Mesenchymal stem cell (in vitro differentiated cells and primary cell): ENCODE results near the gene ANKRD6.
"Not testable (repeated sequence)": the region's sequence is repeated elsewhere in the genome, so short reads cannot be mapped to it uniquely, and the experiment has no call there.

Source experiments
- DNase-seq: peaks from one replicate; pipeline ENCODE4 v3.0.0-alpha.2; 2013
- H2AFZ ChIP-seq: one replicate; pipeline ENCODE4 v1.6.1; 2013; ENCODE audit warnings: low read depth, mild to moderate bottlenecking, control low read depth, inconsistent platforms, low read length, moderate library complexity
- H2AK5ac ChIP-seq: 2 replicates; pipeline ENCODE4 v1.6.1; 2013; ENCODE audit warnings: low read length, moderate library complexity, mild to moderate bottlenecking, inconsistent platforms; ENCODE audit not compliant: severe bottlenecking
- H2BK120ac ChIP-seq: one replicate; pipeline ENCODE4 v1.6.1; 2013; ENCODE audit warnings: low read depth, mild to moderate bottlenecking, inconsistent platforms, low read length, moderate library complexity
- H2BK12ac ChIP-seq, 2 experiments: one replicate each; pipeline ENCODE4 v1.6.1; 2013; ENCODE audit warnings: inconsistent platforms in 2 of 2, low read length in 2 of 2, mild to moderate bottlenecking in 2 of 2, moderate library complexity in 2 of 2, control low read depth in 1 of 2
- H2BK15ac ChIP-seq: one replicate; pipeline ENCODE4 v1.6.1; 2013; ENCODE audit warnings: mild to moderate bottlenecking, low read depth, inconsistent platforms; ENCODE audit not compliant: poor library complexity, severe bottlenecking
- H2BK5ac ChIP-seq: 2 replicates; pipeline ENCODE4 v1.6.1; 2013; ENCODE audit warnings: low read depth, mild to moderate bottlenecking, low read length, control low read depth, inconsistent platforms; ENCODE audit not compliant: poor library complexity, severe bottlenecking
- H3K14ac ChIP-seq, 2 experiments: one replicate each; pipeline ENCODE4 v1.6.1; 2013; ENCODE audit warnings: inconsistent platforms in 2 of 2, low read length in 2 of 2, control low read depth in 1 of 2, mild to moderate bottlenecking in 1 of 2, moderate library complexity in 1 of 2
- H3K18ac ChIP-seq, 2 experiments: one replicate each; pipeline ENCODE4 v1.6.1; 2013; ENCODE audit warnings: inconsistent platforms in 2 of 2, low read length in 2 of 2, control low read depth in 1 of 2, low read depth in 1 of 2, mild to moderate bottlenecking in 1 of 2
- H3K23ac ChIP-seq, 2 experiments: one replicate each; pipeline ENCODE4 v1.6.1; 2013; ENCODE audit warnings: inconsistent platforms in 2 of 2, low read length in 2 of 2, mild to moderate bottlenecking in 2 of 2, moderate library complexity in 2 of 2, control low read depth in 1 of 2
- H3K27ac ChIP-seq: 2 replicates; pipeline ENCODE4 v1.5.1; 2013; ENCODE audit warnings: mild to moderate bottlenecking, moderate library complexity, low read length, control low read depth, inconsistent platforms; ENCODE audit not compliant: poor library complexity, severe bottlenecking
- H3K27me3 ChIP-seq, 2 experiments: 2 replicates each; pipeline versions ENCODE4 v1.6.1 to v1.7.0; 2013; ENCODE audit warnings: low read length in 2 of 2, mild to moderate bottlenecking in 2 of 2, moderate library complexity in 2 of 2, control low read depth in 1 of 2, inconsistent platforms in 1 of 2; ENCODE audit not compliant: control insufficient read depth in 1 of 2, insufficient read depth in 1 of 2
- H3K36me3 ChIP-seq, 2 experiments: 2 replicates each; pipeline versions ENCODE4 v1.6.1 to v1.7.0; 2013; ENCODE audit warnings: low read length in 2 of 2, control low read depth in 1 of 2, inconsistent platforms in 1 of 2, low read depth in 1 of 2, mild to moderate bottlenecking in 1 of 2; ENCODE audit not compliant: insufficient read depth in 2 of 2, control insufficient read depth in 1 of 2
- H3K4ac ChIP-seq, 2 experiments: one replicate each; pipeline ENCODE4 v1.6.1; 2013; ENCODE audit warnings: inconsistent platforms in 2 of 2, low read length in 2 of 2, mild to moderate bottlenecking in 2 of 2, moderate library complexity in 2 of 2, control low read depth in 1 of 2, low read depth in 1 of 2
- H3K4me1 ChIP-seq: 2 replicates; pipeline ENCODE4 v1.6.1; 2013; ENCODE audit warnings: low read depth, low read length, control low read depth; ENCODE audit not compliant: control insufficient read depth, insufficient read depth
- H3K4me2 ChIP-seq: 2 replicates; pipeline ENCODE4 v1.6.1; 2013; ENCODE audit warnings: low read length, mild to moderate bottlenecking, inconsistent platforms; ENCODE audit not compliant: poor library complexity, severe bottlenecking
- H3K4me3 ChIP-seq, 2 experiments: 2 replicates each; pipeline versions ENCODE4 v1.5.1 to v1.7.0; 2013; ENCODE audit warnings: low read length in 2 of 2, mild to moderate bottlenecking in 2 of 2, control low read depth in 1 of 2, low read depth in 1 of 2; ENCODE audit not compliant: insufficient read depth in 1 of 2
- H3K79me1 ChIP-seq: replicated peaks from 2 replicates; pipeline ENCODE4 v1.6.1; 2013; ENCODE audit warnings: mild to moderate bottlenecking, control low read depth, low read length, inconsistent platforms; ENCODE audit not compliant: poor library complexity, severe bottlenecking
- H3K9ac ChIP-seq: 2 replicates; pipeline ENCODE4 v1.7.0; 2013; ENCODE audit warnings: mild to moderate bottlenecking, low read length, moderate library complexity
- H3K9me3 ChIP-seq: 2 replicates; pipeline ENCODE4 v1.7.0; 2013; ENCODE audit warnings: mild to moderate bottlenecking, low read length; ENCODE audit not compliant: control insufficient read depth
- H4K8ac ChIP-seq: one replicate; pipeline ENCODE4 v1.6.1; 2013; ENCODE audit warnings: inconsistent platforms, mild to moderate bottlenecking, low read length, moderate library complexity
- H4K91ac ChIP-seq: one replicate; pipeline ENCODE4 v1.6.1; 2013; ENCODE audit warnings: mild to moderate bottlenecking, low read length, inconsistent platforms
- WGBS: methylation state at CpG from one replicate; pipeline ENCODE4 v1.1.7; 2013; ENCODE audit warnings: mixed read lengths; 5-methylcytosine and 5-hydroxymethylcytosine counted together

The ANKRD6 gene

GRCh38 chr6:89630488-89630887, 197.5 kb downstream of the ANKRD6 start:
- H3K9me3 ChIP-seq, result no peaks in the 10 kb centered on the region
- DNase-seq, result no peak
- no peak overlapping the region for H3K23ac ChIP-seq
- no peak overlapping the region for H3K4ac ChIP-seq
- no peak overlapping the region for H3K18ac ChIP-seq
- H2BK12ac ChIP-seq, result no peak overlapping the region
- peaks cover 9 to 37% of the 10 kb centered on the region in 2 experiments for H3K36me3 ChIP-seq
- no peak overlapping the region for H2BK5ac ChIP-seq
- H3K9ac ChIP-seq, result no peak overlapping the region
- H2BK15ac ChIP-seq, result no peak overlapping the region
- no peak overlapping the region for H3K4me3 ChIP-seq
- no peak overlapping the region for H2AK5ac ChIP-seq
- no peak overlapping the region for H2BK120ac ChIP-seq
- no peaks in the 10 kb centered on the region for H3K27me3 ChIP-seq
- H3K27ac ChIP-seq, result no peak overlapping the region
- H3K79me1 ChIP-seq, result peaks cover 2% of the 10 kb centered on the region
- no peaks in the 10 kb centered on the region for H3K4me1 ChIP-seq
- H3K14ac ChIP-seq, result no peak overlapping the region
- WGBS, result 95% methylated on average over 9 of the region's 9 CpGs
- H3K4me2 ChIP-seq, result no peak overlapping the region
- no peak overlapping the region for H4K91ac ChIP-seq
- no peak overlapping the region for H2AFZ ChIP-seq
- no peak overlapping the region for H4K8ac ChIP-seq

GRCh38 chr6:89636412-89636811, 203.5 kb downstream of the ANKRD6 start:
- H3K27ac ChIP-seq, DNase-seq, H3K23ac ChIP-seq, H3K4me3 ChIP-seq, H3K9me3 ChIP-seq, H2BK15ac ChIP-seq, H2AK5ac ChIP-seq, H4K91ac ChIP-seq, H3K18ac ChIP-seq, H3K4ac ChIP-seq, H3K27me3 ChIP-seq, H2BK5ac ChIP-seq, H4K8ac ChIP-seq, H2BK120ac ChIP-seq, H3K4me2 ChIP-seq, H3K4me1 ChIP-seq, H2AFZ ChIP-seq, H3K9ac ChIP-seq, H2BK12ac ChIP-seq, H3K79me1 ChIP-seq, H3K14ac ChIP-seq: not testable (repeated sequence)
- peaks cover 5 to 35% of the 10 kb centered on the region in 2 experiments for H3K36me3 ChIP-seq
- 100% methylated on average over 2 of the region's 3 CpGs for WGBS

DNA sequence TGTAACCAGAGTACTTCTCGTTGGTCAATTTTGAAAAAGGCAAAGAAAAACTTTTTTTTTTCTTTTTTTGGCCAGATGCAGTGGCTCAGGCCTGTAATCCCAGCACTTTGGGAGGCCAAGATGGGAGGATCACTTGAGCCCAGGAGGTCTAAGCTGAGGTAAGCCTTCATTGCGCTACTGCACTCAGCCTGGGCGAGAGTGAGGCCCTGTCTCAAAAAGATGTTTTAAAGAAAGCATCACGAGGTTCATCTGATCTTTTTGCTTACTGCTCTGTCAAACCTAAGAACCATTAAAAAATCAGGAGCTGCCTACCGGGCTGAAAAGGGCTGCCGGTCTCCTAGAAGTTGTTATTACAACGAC, 205.0 kb downstream of the ANKRD6 start:
- Histone ChIP-seq H2AK5ac (no peak overlapping the region), H3K27me3 (no peaks in the 10 kb centered on the region), H4K91ac (no peak overlapping the region), H3K14ac (no peak overlapping the region), H3K36me3 (peaks cover 5 to 40% of the 10 kb centered on the region in 2 experiments), H2BK5ac (no peak overlapping the region), H3K4ac (peak overlapping the region in 1 of 2 experiments; percentile 47), H2AFZ (no peak overlapping the region), H3K79me1 (peaks cover 12% of the 10 kb centered on the region), H3K9me3 (no peaks in the 10 kb centered on the region), H4K8ac (peak overlapping the region; percentile 27), H3K4me2 (peak overlapping the region; percentile 33), H3K4me3 (peak overlapping the region; percentile 42 to 96), H2BK120ac (no peak overlapping the region), H3K4me1 (no peaks in the 10 kb centered on the region), H3K9ac (peak overlapping the region; percentile 98), H3K23ac (no peak overlapping the region), H2BK15ac (no peak overlapping the region), H3K18ac (peak overlapping the region in 1 of 2 experiments; percentile 94), H2BK12ac (no peak overlapping the region), H3K27ac (peak overlapping the region; percentile 64)
- WGBS, result 33% methylated on average over 7 of the region's 7 CpGs
- DNase-seq, result no peak

- Histone ChIP-seq H3K27ac (peak within 1 kb of the TSS; percentile 95), H2AFZ (peak within 1 kb of the TSS; percentile 78), H3K4me1 (no peaks in the 10 kb centered on the region), H4K8ac (peak within 1 kb of the TSS; percentile 95), H3K23ac (no peak within 1 kb of the TSS), H3K9ac (peak within 1 kb of the TSS; percentile 98), H3K27me3 (no peaks in the 10 kb centered on the region), H3K4me2 (peak within 1 kb of the TSS; percentile 52), H3K36me3 (peaks cover 8 to 44% of the 10 kb centered on the region in 2 experiments), H4K91ac (peak within 1 kb of the TSS; percentile 85), H2BK12ac (no peak within 1 kb of the TSS), H3K14ac (no peak within 1 kb of the TSS), H3K79me1 (peaks cover 15% of the 10 kb centered on the region), H3K9me3 (no peaks in the 10 kb centered on the region), H3K4me3 (peak within 1 kb of the TSS; percentile 81 to 96), H3K4ac (peak within 1 kb of the TSS; percentile 78 to 84), H2BK120ac (peak within 1 kb of the TSS; percentile 89), H2BK5ac (peak within 1 kb of the TSS; percentile 47), H2BK15ac (no peak within 1 kb of the TSS), H3K18ac (peak within 1 kb of the TSS; percentile 94 to 95), H2AK5ac (no peak within 1 kb of the TSS)
- DNase-seq, result peak; percentile 95
- 5% methylated on average over 58 of the region's 58 CpGs for WGBS
Measured at GRCh38 chr6:89638320-89639195, 205.6 kb downstream of the ANKRD6 start, which contains the start of gene LYRM2. LYRM2 (minus strand) TSS chr6:89638747; CDS start chr6:89638716, 31 bp downstream.
